Chondrocyte (in vitro differentiated cells): Measurements from ENCODE around the gene WNT7A. TPM values are rescaled to one million over a fixed set of nuclear protein-coding genes. Genes with fewer than 3 reads are reported as not detected.

Source experiments
- DNase-seq: peaks from one replicate; pipeline ENCODE4 v3.0.0; 2021; ENCODE audit warnings: mixed read lengths, low spot score
- H3K27ac Mint-ChIP-seq: one replicate; pipeline ENCODE4 v1.8.0; 2021; ENCODE audit warnings: mild to moderate bottlenecking, moderate library complexity, mixed read lengths; ENCODE audit not compliant: unreplicated experiment
- H3K27me3 Mint-ChIP-seq: 2 replicates; pipeline ENCODE4 v1.8.0; 2021; ENCODE audit warnings: low read depth, mixed read lengths
- H3K36me3 Mint-ChIP-seq: 2 replicates; pipeline ENCODE4 v1.8.0; 2021; ENCODE audit warnings: low read depth, mixed read lengths
- H3K4me1 Mint-ChIP-seq: 2 replicates; pipeline ENCODE4 v1.8.0; 2021; ENCODE audit warnings: low read depth, mild to moderate bottlenecking, mixed read lengths
- H3K4me3 Mint-ChIP-seq: one replicate; pipeline ENCODE4 v1.8.0; 2021; ENCODE audit warnings: mild to moderate bottlenecking, moderate library complexity, mixed read lengths; ENCODE audit not compliant: unreplicated experiment
- H3K9me3 Mint-ChIP-seq: 2 replicates; pipeline ENCODE4 v1.8.0; 2021; ENCODE audit warnings: low read depth, mixed read lengths
- CTCF ChIP-seq: fragments of 200-600 bp; sonication (generic); IDR thresholded peaks from 2 replicates; pipeline ENCODE4 v1.5.0; 2021; ENCODE audit warnings: antibody characterized with exemption, mild to moderate bottlenecking, moderate library complexity
- total RNA-seq: library from RNA; stranded (reverse); gene quantifications from 3 replicates; pipeline ENCODE4 v1.2.1, GENCODE V29; 2021

Gene WNT7A
- total RNA-seq, 1 donor from 2014 or later: not detected

- no peak for TF ChIP-seq CTCF
- Mint-ChIP-seq H3K4me3 (no peak overlapping the region), H3K27ac (no peak overlapping the region), H3K9me3 (no peaks in the 10 kb centered on the region), H3K27me3 (peaks cover 12% of the 10 kb centered on the region), H3K36me3 (no peaks in the 10 kb centered on the region), H3K4me1 (no peaks in the 10 kb centered on the region)
- DNase-seq: no peak
These were observed 36.5 kb downstream of the WNT7A start for GRCh38 chr3:13843351-13843750.

GRCh38 chr3:13842226-13842625 is 37.6 kb downstream of the WNT7A start:
- no peaks in the 10 kb centered on the region for H3K9me3 Mint-ChIP-seq

GRCh38 chr3:13841826-13842225 is 38.0 kb downstream of the WNT7A start:
- H3K27me3 Mint-ChIP-seq: peaks cover 10% of the 10 kb centered on the region
- no peak for TF ChIP-seq CTCF
- no peak for DNase-seq
- no peaks in the 10 kb centered on the region for H3K4me1 Mint-ChIP-seq
- H3K9me3 Mint-ChIP-seq: no peaks in the 10 kb centered on the region
- no peak overlapping the region for H3K27ac Mint-ChIP-seq
- no peaks in the 10 kb centered on the region for H3K36me3 Mint-ChIP-seq
- H3K4me3 Mint-ChIP-seq: no peak overlapping the region

More at GRCh38 chr3:13842226-13842625, 37.6 kb downstream of the WNT7A start:
- Mint-ChIP-seq H3K4me3 (no peak overlapping the region), H3K4me1 (no peaks in the 10 kb centered on the region), H3K36me3 (no peaks in the 10 kb centered on the region), H3K27ac (no peak overlapping the region), H3K27me3 (peaks cover 10% of the 10 kb centered on the region)
- TF ChIP-seq CTCF: no peak
- DNase-seq: no peak

- DNase-seq: no peak
- Mint-ChIP-seq H3K27me3 (peaks cover 13% of the 10 kb centered on the region), H3K4me1 (no peaks in the 10 kb centered on the region), H3K36me3 (no peaks in the 10 kb centered on the region), H3K27ac (no peak overlapping the region), H3K9me3 (no peaks in the 10 kb centered on the region), H3K4me3 (no peak overlapping the region)
- no peak for TF ChIP-seq CTCF
These were observed 38.7 kb downstream of the WNT7A start for GRCh38 chr3:13841141-13841540.

- no peaks in the 10 kb centered on the region for H3K9me3 Mint-ChIP-seq
- H3K27me3 Mint-ChIP-seq: peaks cover 15% of the 10 kb centered on the region
- no peak overlapping the region for H3K27ac Mint-ChIP-seq
- H3K36me3 Mint-ChIP-seq: no peaks in the 10 kb centered on the region
- no peak for TF ChIP-seq CTCF
- DNase-seq: no peak
- H3K4me3 Mint-ChIP-seq: no peak overlapping the region
- no peaks in the 10 kb centered on the region for H3K4me1 Mint-ChIP-seq
These were observed 39.4 kb downstream of the WNT7A start for GRCh38 chr3:13840456-13840855.
